K562 (cell line): ENCODE measurements around the gene PPIF. TPM values are rescaled to one million over a fixed set of nuclear protein-coding genes. Genes with fewer than 3 reads are reported as not detected.

ENCODE experiments used
- CEBPB ChIP-seq: fragments of 450-650 bp; IDR thresholded peaks from 2 replicates; pipeline ENCODE4 v1.6.1; 2016; ENCODE audit warnings: missing genetic modification characterization, missing compliant biosample characterization
- CHD1 ChIP-seq: fragments of 200-600 bp; sonication (generic); IDR thresholded peaks from one replicate; pipeline ENCODE4 v1.6.1; 2012; ENCODE audit warnings: mild to moderate bottlenecking, moderate library complexity, low read length, inconsistent platforms
- CREB3 ChIP-seq: fragments of 450-650 bp; conservative IDR thresholded peaks from 2 replicates; pipeline ENCODE4 v1.6.1; 2016; ENCODE audit warnings: missing genetic modification characterization, low read depth, mild to moderate bottlenecking, missing compliant biosample characterization, moderate library complexity
- E2F6 ChIP-seq, 2 experiments: IDR thresholded peaks; 2 replicates each; pipeline ENCODE4 v1.6.1; 2011; ENCODE audit warnings: borderline replicate concordance in 1 of 2, control low read depth in 1 of 2, low read depth in 1 of 2, low read length in 1 of 2, mild to moderate bottlenecking in 1 of 2, mixed read lengths in 1 of 2, moderate library complexity in 1 of 2; ENCODE audit not compliant: insufficient read depth in 1 of 2, insufficient read length in 1 of 2, poor library complexity in 1 of 2, severe bottlenecking in 1 of 2; ENCODE audit errors: extremely low read depth in 1 of 2
- ELK1 ChIP-seq: sonication (generic); formaldehyde crosslinking; IDR thresholded peaks from 2 replicates; pipeline ENCODE4 v1.8.1; 2022; ENCODE audit warnings: missing genetic modification reagents
- FOXP1 ChIP-seq: sonication (generic); formaldehyde crosslinking; IDR thresholded peaks from 2 replicates; pipeline ENCODE4 v1.8.0; 2022; ENCODE audit warnings: mild to moderate bottlenecking, missing genetic modification reagents
- HNRNPK ChIP-seq: fragments of 200-400 bp; formaldehyde crosslinking; IDR thresholded peaks from one replicate; pipeline ENCODE4 v1.6.1; 2018; ENCODE audit warnings: mild to moderate bottlenecking, low read depth, low read length; ENCODE audit not compliant: poor library complexity, severe bottlenecking
- KHSRP ChIP-seq: fragments of 450-650 bp; IDR thresholded peaks from 2 replicates; pipeline ENCODE4 v1.6.1; 2017
- MAX ChIP-seq: sonication (generic); formaldehyde crosslinking; IDR thresholded peaks from 2 replicates; pipeline ENCODE4 v1.9.0; 2022; ENCODE audit warnings: mild to moderate bottlenecking, missing genetic modification reagents
- MCM7 ChIP-seq, 2 experiments: fragments of 450-650 bp; IDR thresholded peaks; 2 replicates each; pipeline ENCODE4 v1.6.1; 2016 to 2018
- RBBP5 ChIP-seq: fragments of 200-600 bp; sonication (generic); IDR thresholded peaks from 2 replicates; pipeline ENCODE4 v1.6.1; 2012; ENCODE audit warnings: borderline replicate concordance, mild to moderate bottlenecking, low read length, control low read depth, inconsistent platforms; ENCODE audit not compliant: insufficient read depth, poor library complexity, severe bottlenecking
- RBM25 ChIP-seq: fragments of 200-400 bp; formaldehyde crosslinking; IDR thresholded peaks from 2 replicates; pipeline ENCODE4 v1.6.1; 2018; ENCODE audit warnings: low read length, low read depth, moderate library complexity; ENCODE audit not compliant: severe bottlenecking
- SIRT6 ChIP-seq: IDR thresholded peaks from one replicate; pipeline ENCODE4 v1.6.1; 2012; ENCODE audit warnings: low read depth, mild to moderate bottlenecking, control low read depth, inconsistent platforms, low read length, moderate library complexity
- TAL1 ChIP-seq: fragments of 450-650 bp; IDR thresholded peaks from 2 replicates; pipeline ENCODE4 v1.6.1; 2016; ENCODE audit warnings: mild to moderate bottlenecking
- ZNF140 ChIP-seq: fragments of 250-450 bp; sonication (Bioruptor Pico); IDR thresholded peaks from 2 replicates; pipeline ENCODE4 v1.8.0; 2021; ENCODE audit warnings: moderate library complexity, mild to moderate bottlenecking, inconsistent platforms
- polyA plus RNA-seq, 8 experiments: library from polyadenylated mRNA; depleted of rRNA in 4 of 8; stranded (reverse) in 5 of 8; unstranded in 3 of 8; fragments of >200 nt; fragmentation: Nextera tagmentation in 2 of 8; fragmentation: Illumina TruSeq in 1 of 8; extraction: Ambion mirVana in 2 of 8; extraction: Trizol in 1 of 8; gene quantifications; 2 replicates each; pipeline versions ENCODE4 v1.2.1 to v1.2.3, GENCODE V29; 2011 to 2014; ENCODE audit warnings: inconsistent platforms in 1 of 8, missing spikeins in 1 of 8
- total RNA-seq, 7 experiments: library from RNA; depleted of rRNA in 6 of 7; stranded (reverse); fragments of >200 nt in 6 of 7; fragmentation: Illumina TruSeq in 2 of 7; extraction: Trizol in 2 of 7; gene quantifications; 2 replicates each; pipeline versions ENCODE4 v1.2.1 to v1.2.3, GENCODE V29; 2011 to 2021; ENCODE audit warnings: low replicate concordance in 1 of 7
- TF ChIP-seq, protein P1 (sequence below): fragments of 450-650 bp; formaldehyde crosslinking; IDR thresholded peaks from 2 replicates; pipeline ENCODE4 v1.4.0; 2022; ENCODE audit warnings: missing genetic modification characterization
- TF ChIP-seq, protein P2 (sequence below): fragments of 150-350 bp; IDR thresholded peaks from 2 replicates; pipeline ENCODE4 v1.6.1; 2014; ENCODE audit warnings: low read depth, mild to moderate bottlenecking, low read length, borderline replicate concordance

The PPIF gene
- total and polyA plus RNA-seq, 9 of the 15 experiments (the other 6 are each of a cell fraction or from before 2014, with no cell fraction given) = 40.9 to 287 (median 117) TPM

DNA sequence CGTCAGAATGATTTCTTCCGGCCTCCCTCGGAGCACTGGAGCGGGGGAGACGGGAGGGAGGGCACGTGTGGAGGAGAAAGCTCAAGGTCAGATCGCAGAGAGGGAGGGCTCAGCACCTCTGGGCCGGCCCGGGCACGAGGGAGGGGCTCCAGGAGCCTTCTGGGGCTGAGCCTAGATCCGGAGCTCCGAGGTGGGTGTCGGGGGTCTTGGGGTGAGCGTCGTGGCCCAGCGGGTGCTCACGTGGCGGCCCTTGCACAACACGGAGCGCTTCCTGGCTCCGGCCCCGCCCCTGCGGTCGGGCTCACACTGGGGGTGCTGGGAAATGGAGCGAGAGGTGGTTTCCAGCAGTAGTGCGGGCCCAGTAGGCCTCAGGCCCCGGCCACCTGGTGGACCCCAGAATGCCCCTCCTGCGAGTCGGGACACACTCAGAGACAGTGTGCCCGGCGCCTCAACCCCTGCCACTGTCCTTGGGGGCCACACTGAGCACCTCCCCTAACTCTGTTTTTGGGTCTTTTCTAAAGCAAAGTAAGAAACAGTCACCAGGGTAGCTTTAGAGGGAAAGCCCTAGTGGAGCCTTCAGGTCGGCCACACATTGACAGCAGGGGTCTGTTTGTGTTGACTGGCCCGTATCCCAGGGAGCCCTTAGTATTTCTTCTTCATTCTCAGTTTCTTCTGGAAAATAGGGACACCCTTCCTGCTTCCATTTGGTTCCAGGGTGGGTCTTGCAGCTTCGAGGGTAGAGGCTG, 798 bp downstream of the PPIF start (continued):
- TF ChIP-seq CREB3 (no peak), HNRNPK (no peak), E2F6 (IDR thresholded peaks at IDR 0.05; ENCODE audit: borderline replicate concordance in 1 of 2, extremely low read depth in 1 of 2, insufficient read depth in 1 of 2, insufficient read length in 1 of 2, low read depth in 1 of 2, low read length in 1 of 2, poor library complexity in 1 of 2, severe bottlenecking in 1 of 2) (peak; percentile 94 to 95), CEBPB (peak; percentile 98), FOXP1 (CRISPR knock-in tag) (peak; percentile 50; the same call in 1 of the 2 replicates), MAX (peak; percentile 94), SIRT6 (no peak), KHSRP (no peak), MCM7 (IDR thresholded peaks at IDR 0.05) (no peak), TAL1 (no peak), ZNF140 (CRISPR knock-in tag) (no peak), CHD1 (peak; percentile 71), RBBP5 (peak; percentile 41), ELK1 (no peak), RBM25 (no peak)
- TF ChIP-seq, protein P1, sequence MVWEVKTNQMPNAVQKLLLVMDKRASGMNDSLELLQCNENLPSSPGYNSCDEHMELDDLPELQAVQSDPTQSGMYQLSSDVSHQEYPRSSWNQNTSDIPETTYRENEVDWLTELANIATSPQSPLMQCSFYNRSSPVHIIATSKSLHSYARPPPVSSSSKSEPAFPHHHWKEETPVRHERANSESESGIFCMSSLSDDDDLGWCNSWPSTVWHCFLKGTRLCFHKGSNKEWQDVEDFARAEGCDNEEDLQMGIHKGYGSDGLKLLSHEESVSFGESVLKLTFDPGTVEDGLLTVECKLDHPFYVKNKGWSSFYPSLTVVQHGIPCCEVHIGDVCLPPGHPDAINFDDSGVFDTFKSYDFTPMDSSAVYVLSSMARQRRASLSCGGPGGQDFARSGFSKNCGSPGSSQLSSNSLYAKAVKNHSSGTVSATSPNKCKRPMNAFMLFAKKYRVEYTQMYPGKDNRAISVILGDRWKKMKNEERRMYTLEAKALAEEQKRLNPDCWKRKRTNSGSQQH (CRISPR knock-in tag) = peak; percentile 32; the same call in 1 of the 2 replicates
- TF ChIP-seq, protein P2, sequence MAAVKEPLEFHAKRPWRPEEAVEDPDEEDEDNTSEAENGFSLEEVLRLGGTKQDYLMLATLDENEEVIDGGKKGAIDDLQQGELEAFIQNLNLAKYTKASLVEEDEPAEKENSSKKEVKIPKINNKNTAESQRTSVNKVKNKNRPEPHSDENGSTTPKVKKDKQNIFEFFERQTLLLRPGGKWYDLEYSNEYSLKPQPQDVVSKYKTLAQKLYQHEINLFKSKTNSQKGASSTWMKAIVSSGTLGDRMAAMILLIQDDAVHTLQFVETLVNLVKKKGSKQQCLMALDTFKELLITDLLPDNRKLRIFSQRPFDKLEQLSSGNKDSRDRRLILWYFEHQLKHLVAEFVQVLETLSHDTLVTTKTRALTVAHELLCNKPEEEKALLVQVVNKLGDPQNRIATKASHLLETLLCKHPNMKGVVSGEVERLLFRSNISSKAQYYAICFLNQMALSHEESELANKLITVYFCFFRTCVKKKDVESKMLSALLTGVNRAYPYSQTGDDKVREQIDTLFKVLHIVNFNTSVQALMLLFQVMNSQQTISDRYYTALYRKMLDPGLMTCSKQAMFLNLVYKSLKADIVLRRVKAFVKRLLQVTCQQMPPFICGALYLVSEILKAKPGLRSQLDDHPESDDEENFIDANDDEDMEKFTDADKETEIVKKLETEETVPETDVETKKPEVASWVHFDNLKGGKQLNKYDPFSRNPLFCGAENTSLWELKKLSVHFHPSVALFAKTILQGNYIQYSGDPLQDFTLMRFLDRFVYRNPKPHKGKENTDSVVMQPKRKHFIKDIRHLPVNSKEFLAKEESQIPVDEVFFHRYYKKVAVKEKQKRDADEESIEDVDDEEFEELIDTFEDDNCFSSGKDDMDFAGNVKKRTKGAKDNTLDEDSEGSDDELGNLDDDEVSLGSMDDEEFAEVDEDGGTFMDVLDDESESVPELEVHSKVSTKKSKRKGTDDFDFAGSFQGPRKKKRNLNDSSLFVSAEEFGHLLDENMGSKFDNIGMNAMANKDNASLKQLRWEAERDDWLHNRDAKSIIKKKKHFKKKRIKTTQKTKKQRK = no peak
